Glutamatergic neuron (in vitro differentiated cells): ENCODE measurements around the gene ARHGEF28. TPM values are rescaled to one million over a fixed set of nuclear protein-coding genes. Genes with fewer than 3 reads are reported as not detected.

Source experiments
- DNase-seq: peaks from one replicate; pipeline ENCODE4 v3.0.0; 2022
- H3K27ac Mint-ChIP-seq: one replicate; pipeline ENCODE4 v1.8.0; 2020; ENCODE audit warnings: mild to moderate bottlenecking, mixed read lengths, inconsistent platforms; ENCODE audit not compliant: unreplicated experiment
- H3K27me3 Mint-ChIP-seq: one replicate; pipeline ENCODE4 v1.8.0; 2020; ENCODE audit warnings: mild to moderate bottlenecking, moderate library complexity, mixed read lengths, inconsistent platforms; ENCODE audit not compliant: unreplicated experiment
- H3K36me3 Mint-ChIP-seq: one replicate; pipeline ENCODE4 v1.8.0; 2020; ENCODE audit warnings: mild to moderate bottlenecking, mixed read lengths, inconsistent platforms; ENCODE audit not compliant: unreplicated experiment
- H3K4me1 Mint-ChIP-seq: one replicate; pipeline ENCODE4 v1.8.0; 2020; ENCODE audit warnings: mild to moderate bottlenecking, low read depth, mixed read lengths, inconsistent platforms; ENCODE audit not compliant: unreplicated experiment
- H3K4me3 Mint-ChIP-seq: one replicate; pipeline ENCODE4 v1.8.0; 2020; ENCODE audit warnings: mild to moderate bottlenecking, mixed read lengths, inconsistent platforms; ENCODE audit not compliant: unreplicated experiment
- H3K9me3 Mint-ChIP-seq: one replicate; pipeline ENCODE4 v1.8.0; 2020; ENCODE audit warnings: mild to moderate bottlenecking, moderate library complexity, mixed read lengths, inconsistent platforms; ENCODE audit not compliant: unreplicated experiment
- CTCF ChIP-seq: fragments of 200-600 bp; sonication (generic); IDR thresholded peaks from one replicate; pipeline ENCODE4 v1.5.0; 2021; ENCODE audit not compliant: partially characterized antibody, unreplicated experiment
- total RNA-seq: library from RNA; stranded (reverse); fragmentation: NEBNext Ultra II Directional; extraction: Animal tissue kit (Norgen Biotek cat#: 25700); gene quantifications from one replicate; pipeline ENCODE4 v1.2.1, GENCODE V29; 2021; ENCODE audit not compliant: unreplicated experiment

The ARHGEF28 gene
- total RNA-seq, 1 donor from 2014 or later: 0.47 TPM

DNA sequence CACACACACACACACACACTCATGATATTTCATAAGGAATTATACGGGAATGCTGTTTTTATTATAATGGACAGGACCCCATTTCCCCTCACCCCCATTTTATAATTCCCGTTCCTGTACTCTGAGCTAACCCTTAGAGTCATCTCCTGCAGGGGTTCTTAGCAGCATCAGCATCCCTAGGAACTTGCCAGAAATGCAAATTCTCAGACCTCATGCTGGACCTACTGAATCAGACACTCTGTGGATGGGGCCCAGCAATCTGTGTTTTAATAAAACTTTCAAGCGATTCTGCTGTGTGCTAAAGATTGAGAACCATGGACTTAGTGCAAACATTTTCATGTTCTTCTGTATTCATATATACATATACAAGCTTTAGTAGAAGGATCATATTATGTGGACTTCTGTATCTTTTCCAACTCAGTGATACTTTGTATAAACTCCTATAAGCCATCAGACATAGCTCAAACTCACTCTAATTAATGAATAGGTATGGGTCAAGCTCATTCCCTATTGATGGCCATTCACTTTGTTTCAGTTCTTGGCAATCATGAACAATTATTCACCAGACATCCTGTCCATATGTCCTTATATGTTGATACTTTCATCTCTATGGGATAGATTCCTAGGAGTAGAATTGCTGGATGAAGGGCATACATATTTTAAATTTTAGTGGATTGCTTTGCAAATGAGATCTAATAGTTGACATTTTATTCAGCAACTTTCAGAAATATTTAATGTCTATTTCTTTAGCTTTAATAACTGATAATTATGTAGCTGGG, 65.5 kb downstream of the ARHGEF28 start:
- TF ChIP-seq CTCF: no peak
- DNase-seq: no peak
- H3K27me3 Mint-ChIP-seq: no peaks in the 10 kb centered on the region
- H3K36me3 Mint-ChIP-seq: no peaks in the 10 kb centered on the region
- H3K9me3 Mint-ChIP-seq: no peaks in the 10 kb centered on the region
- no peaks in the 10 kb centered on the region for H3K4me1 Mint-ChIP-seq
- no peak overlapping the region for H3K4me3 Mint-ChIP-seq
- H3K27ac Mint-ChIP-seq: no peak overlapping the region

GRCh38 chr5:73692166-73692640, 66.2 kb downstream of the ARHGEF28 start:
- Mint-ChIP-seq H3K4me3 (no peak overlapping the region), H3K9me3 (no peaks in the 10 kb centered on the region), H3K27me3 (no peaks in the 10 kb centered on the region), H3K4me1 (no peaks in the 10 kb centered on the region), H3K27ac (no peak overlapping the region), H3K36me3 (no peaks in the 10 kb centered on the region)
- no peak for TF ChIP-seq CTCF
- no peak for DNase-seq

DNA sequence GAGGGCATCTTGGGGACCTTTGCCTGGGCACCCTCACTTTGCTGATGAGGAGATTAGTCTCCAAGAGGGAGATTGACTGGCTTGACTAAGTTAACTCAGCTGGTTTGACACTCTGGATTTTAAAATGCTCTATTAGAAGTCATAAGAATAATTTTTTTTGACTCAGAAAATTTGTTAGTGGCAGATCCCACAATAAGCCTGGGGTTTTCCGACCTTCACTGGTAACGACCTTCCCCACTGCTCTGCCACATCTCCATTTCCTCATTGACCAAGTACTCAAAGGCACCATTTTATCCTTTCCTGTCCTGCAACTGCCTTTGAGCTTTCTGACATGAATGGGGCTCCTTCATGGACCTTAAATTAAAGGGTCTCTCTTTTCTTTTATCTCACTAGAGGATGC, 67.0 kb downstream of the ARHGEF28 start:
- H3K4me3 Mint-ChIP-seq: no peak overlapping the region
- H3K9me3 Mint-ChIP-seq: no peaks in the 10 kb centered on the region
- no peaks in the 10 kb centered on the region for H3K4me1 Mint-ChIP-seq
- DNase-seq: no peak
- no peak for TF ChIP-seq CTCF
- no peak overlapping the region for H3K27ac Mint-ChIP-seq
- no peaks in the 10 kb centered on the region for H3K36me3 Mint-ChIP-seq
- H3K27me3 Mint-ChIP-seq: peaks cover 2% of the 10 kb centered on the region

DNA sequence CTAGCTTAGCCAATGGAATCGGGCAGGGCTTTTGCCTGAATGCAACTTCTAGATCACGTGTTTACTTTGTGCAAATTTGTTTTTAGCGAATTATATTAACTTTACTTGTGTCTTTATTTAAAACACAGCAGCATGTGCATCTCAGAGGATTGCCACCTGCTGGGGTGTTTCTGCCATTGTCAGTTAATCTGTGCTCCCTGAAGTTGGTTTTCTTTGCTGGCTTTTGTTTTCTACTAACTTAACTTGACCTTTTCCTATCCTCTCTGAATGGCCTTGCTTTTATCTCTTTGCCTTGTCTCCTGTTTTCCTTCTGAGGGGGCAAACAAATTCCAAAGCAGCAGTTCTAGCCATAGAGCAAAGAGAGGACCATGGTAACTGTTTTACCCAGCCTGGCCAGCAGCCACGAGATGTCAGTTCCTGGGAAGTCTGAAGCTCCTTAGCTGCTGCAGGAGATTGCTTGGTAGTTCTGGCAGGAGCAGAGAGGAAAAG, 67.6 kb downstream of the ARHGEF28 start:
- Mint-ChIP-seq H3K36me3 (no peaks in the 10 kb centered on the region), H3K27ac (no peak overlapping the region), H3K27me3 (peaks cover 2% of the 10 kb centered on the region), H3K4me3 (no peak overlapping the region), H3K9me3 (no peaks in the 10 kb centered on the region), H3K4me1 (no peaks in the 10 kb centered on the region)
- DNase-seq: no peak
- peak; percentile 44 for TF ChIP-seq CTCF

DNA sequence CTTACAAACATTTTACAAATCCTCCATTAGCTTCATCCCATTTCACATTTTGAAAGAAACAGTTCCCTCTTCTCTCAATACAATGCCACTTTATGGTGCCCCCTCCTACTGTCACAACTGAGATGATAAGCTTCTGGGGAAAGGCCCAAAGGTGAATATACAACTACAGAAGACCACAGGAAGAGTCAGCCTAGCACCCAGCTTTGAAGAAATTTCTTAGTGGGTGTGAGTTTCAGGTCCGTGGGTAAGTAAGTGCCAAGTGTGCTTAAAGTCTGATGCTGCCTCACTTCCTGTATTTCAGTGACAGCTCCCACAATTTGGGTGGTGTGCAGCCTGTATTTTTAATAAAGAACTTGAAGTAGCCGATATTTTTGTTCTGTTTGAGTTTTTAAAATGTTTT, 68.1 kb downstream of the ARHGEF28 start:
- no peak overlapping the region for H3K27ac Mint-ChIP-seq
- H3K4me3 Mint-ChIP-seq: no peak overlapping the region
- no peaks in the 10 kb centered on the region for H3K36me3 Mint-ChIP-seq
- no peaks in the 10 kb centered on the region for H3K9me3 Mint-ChIP-seq
- DNase-seq: no peak
- H3K27me3 Mint-ChIP-seq: peaks cover 2% of the 10 kb centered on the region
- peaks cover 3% of the 10 kb centered on the region for H3K4me1 Mint-ChIP-seq
- TF ChIP-seq CTCF: no peak
